Measurements from ENCODE around the gene ZNF576.

DNA sequence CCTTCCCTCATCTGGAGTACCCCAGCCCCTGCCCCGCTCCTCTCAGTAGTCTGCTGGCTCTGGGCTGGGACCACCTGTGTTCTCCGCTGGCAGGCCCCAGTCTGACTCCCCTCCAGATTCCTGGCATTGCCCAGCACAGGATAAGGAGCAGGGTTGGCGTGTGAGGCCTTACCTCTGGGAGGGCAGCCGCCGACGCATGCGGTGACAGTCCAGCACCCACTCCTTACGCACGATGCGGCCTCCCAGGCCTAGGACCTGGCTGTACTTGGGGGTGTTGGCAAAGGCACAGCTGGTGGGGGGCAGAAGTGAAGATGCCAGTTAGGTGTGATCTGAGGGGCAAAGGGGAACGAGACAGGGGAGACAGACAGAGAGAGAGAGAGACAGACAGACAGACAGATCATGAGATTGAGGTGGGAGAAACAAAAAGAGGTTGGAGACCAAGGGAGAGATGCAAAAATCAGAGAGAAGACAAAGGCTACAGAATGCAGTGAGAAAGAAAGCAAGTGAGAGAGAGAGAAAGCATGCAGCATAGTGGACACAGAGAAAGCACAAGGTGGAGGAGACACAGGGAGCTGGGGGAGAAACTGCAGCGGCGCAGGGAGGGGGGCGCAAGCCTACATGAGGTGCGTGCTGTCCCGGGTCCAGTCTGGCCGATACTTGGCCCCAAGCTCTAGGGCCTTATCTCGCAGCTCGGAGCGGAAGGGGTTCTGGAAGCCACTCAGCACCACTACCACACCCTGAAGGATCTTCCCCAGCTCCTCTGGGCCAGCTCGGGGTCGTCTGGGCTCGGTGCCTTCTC is 44.8 kb upstream of the ZNF576 start:
- TF ChIP-seq POLR2A (IDR thresholded peaks at IDR 0.05), result no peak
- TF ChIP-seq, protein P1, sequence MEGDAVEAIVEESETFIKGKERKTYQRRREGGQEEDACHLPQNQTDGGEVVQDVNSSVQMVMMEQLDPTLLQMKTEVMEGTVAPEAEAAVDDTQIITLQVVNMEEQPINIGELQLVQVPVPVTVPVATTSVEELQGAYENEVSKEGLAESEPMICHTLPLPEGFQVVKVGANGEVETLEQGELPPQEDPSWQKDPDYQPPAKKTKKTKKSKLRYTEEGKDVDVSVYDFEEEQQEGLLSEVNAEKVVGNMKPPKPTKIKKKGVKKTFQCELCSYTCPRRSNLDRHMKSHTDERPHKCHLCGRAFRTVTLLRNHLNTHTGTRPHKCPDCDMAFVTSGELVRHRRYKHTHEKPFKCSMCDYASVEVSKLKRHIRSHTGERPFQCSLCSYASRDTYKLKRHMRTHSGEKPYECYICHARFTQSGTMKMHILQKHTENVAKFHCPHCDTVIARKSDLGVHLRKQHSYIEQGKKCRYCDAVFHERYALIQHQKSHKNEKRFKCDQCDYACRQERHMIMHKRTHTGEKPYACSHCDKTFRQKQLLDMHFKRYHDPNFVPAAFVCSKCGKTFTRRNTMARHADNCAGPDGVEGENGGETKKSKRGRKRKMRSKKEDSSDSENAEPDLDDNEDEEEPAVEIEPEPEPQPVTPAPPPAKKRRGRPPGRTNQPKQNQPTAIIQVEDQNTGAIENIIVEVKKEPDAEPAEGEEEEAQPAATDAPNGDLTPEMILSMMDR (IDR thresholded peaks at IDR 0.05), result no peak
- TF ChIP-seq POLR2AphosphoS5 (IDR thresholded peaks at IDR 0.05; ENCODE audit: insufficient read depth in 1 of 2, low read depth in 1 of 2), result no peak
